Esophagus (tissue), 2 donors: ENCODE data around the gene TGFBI. TPM values are rescaled to one million over a fixed set of nuclear protein-coding genes. Genes with fewer than 3 reads are reported as not detected.

Experiments
- H3K27ac ChIP-seq, 2 donors: one replicate each; pipeline ENCODE4 v1.5.1; 2013; ENCODE audit warnings: low read depth in 2 of 2, mild to moderate bottlenecking in 2 of 2, inconsistent platforms in 1 of 2, low read length in 1 of 2, moderate library complexity in 1 of 2
- H3K27me3 ChIP-seq, 2 donors: one replicate each; pipeline ENCODE4 v1.6.1; 2013; ENCODE audit warnings: low read length in 2 of 2, control low read depth in 1 of 2, mild to moderate bottlenecking in 1 of 2; ENCODE audit not compliant: insufficient read depth in 2 of 2, control insufficient read depth in 1 of 2
- H3K36me3 ChIP-seq, 2 donors: one replicate each; pipeline ENCODE4 v1.6.1; 2013; ENCODE audit warnings: low read length in 1 of 2; ENCODE audit not compliant: control insufficient read depth in 2 of 2, insufficient read depth in 2 of 2
- H3K4me1 ChIP-seq, 2 donors: one replicate each; pipeline ENCODE4 v1.6.1; 2013; ENCODE audit warnings: low read length in 1 of 2; ENCODE audit not compliant: control insufficient read depth in 2 of 2, insufficient read depth in 2 of 2
- H3K4me3 ChIP-seq, 2 donors: one replicate each; pipeline ENCODE4 v1.5.1; 2013; ENCODE audit warnings: low read length in 2 of 2, mild to moderate bottlenecking in 2 of 2, low read depth in 1 of 2, moderate library complexity in 1 of 2
- H3K9me3 ChIP-seq, 2 donors: one replicate each; pipeline ENCODE4 v1.6.1; 2013; ENCODE audit warnings: mild to moderate bottlenecking in 2 of 2, low read depth in 1 of 2, low read length in 1 of 2, moderate library complexity in 1 of 2; ENCODE audit not compliant: control insufficient read depth in 2 of 2, insufficient read depth in 1 of 2
- WGBS, 2 donors: extraction: QIAGEN DNeasy Blood & Tissue Kit; methylation state at CpG; one replicate each; pipeline ENCODE4 v1.1.7; 2013; 5-methylcytosine and 5-hydroxymethylcytosine counted together
- polyA plus RNA-seq, 2 donors: library from polyadenylated mRNA; stranded (reverse); fragments of 200-250 nt; gene quantifications; one replicate each; pipeline ENCODE4 v1.2.3, GENCODE V29; 2013
- donor health status: healthy with polysubstance abuse.
- donor health status: Bipolar disorder and iron deficiency.

The TGFBI gene
- polyA plus RNA-seq, 2 donors, result 13.9 to 14.0 TPM

GRCh38 chr5:136087961-136088871 is 59.4 kb downstream of the TGFBI start:
- WGBS, 2 donors, result 42 to 45% methylated on average over 16 of the region's 16 CpGs

GRCh38 chr5:136089791-136090190 is 61.0 kb downstream of the TGFBI start:
- 52 to 66% methylated on average over 7 of the region's 7 CpGs for WGBS, 2 donors
- H3K27ac ChIP-seq, result no peak overlapping the region
- no peaks in the 10 kb centered on the region for H3K36me3 ChIP-seq
- no peak overlapping the region for H3K4me3 ChIP-seq
- H3K9me3 ChIP-seq, result no peaks in the 10 kb centered on the region
- no peaks in the 10 kb centered on the region for H3K27me3 ChIP-seq
- H3K4me1 ChIP-seq, result peaks cover 5% of the 10 kb centered on the region in 2 donors

More at GRCh38 chr5:136087961-136088871, 59.4 kb downstream of the TGFBI start:
- no peak overlapping the region for H3K4me3 ChIP-seq
- H3K27me3 ChIP-seq, result no peaks in the 10 kb centered on the region
- H3K27ac ChIP-seq, result peak overlapping the region; percentile 31 to 85
- H3K4me1 ChIP-seq, result peaks cover 5% of the 10 kb centered on the region in 2 donors
- no peaks in the 10 kb centered on the region for H3K36me3 ChIP-seq
- no peaks in the 10 kb centered on the region for H3K9me3 ChIP-seq

GRCh38 chr5:136090319-136090718 is 61.5 kb downstream of the TGFBI start:
- Histone ChIP-seq H3K27me3 (no peaks in the 10 kb centered on the region), H3K36me3 (no peaks in the 10 kb centered on the region), H3K4me3 (no peak overlapping the region), H3K4me1 (peaks cover 5% of the 10 kb centered on the region in 2 donors), H3K9me3 (no peaks in the 10 kb centered on the region), H3K27ac (no peak overlapping the region)
- whole genome bisulfite sequencing, 2 donors, result 90 to 94% methylated on average over 4 of the region's 4 CpGs

GRCh38 chr5:136094189-136094912 is 65.6 kb downstream of the TGFBI start:
- 70 to 75% methylated on average over 3 of the region's 3 CpGs for WGBS, 2 donors
- no peaks in the 10 kb centered on the region for H3K9me3 ChIP-seq

GRCh38 chr5:136094913-136095641 is 66.3 kb downstream of the TGFBI start:
- no peak overlapping the region for H3K4me3 ChIP-seq
- no peaks in the 10 kb centered on the region for H3K36me3 ChIP-seq
- no peaks in the 10 kb centered on the region for H3K9me3 ChIP-seq
- 73 to 80% methylated on average over 8 of the region's 8 CpGs for WGBS, 2 donors
- no peak overlapping the region for H3K27ac ChIP-seq
- H3K4me1 ChIP-seq, result peaks cover 0 to 3% of the 10 kb centered on the region in 2 donors
- H3K27me3 ChIP-seq, result no peaks in the 10 kb centered on the region

More at GRCh38 chr5:136094189-136094912, 65.6 kb downstream of the TGFBI start:
- peaks cover 0 to 3% of the 10 kb centered on the region in 2 donors for H3K4me1 ChIP-seq
- no peaks in the 10 kb centered on the region for H3K36me3 ChIP-seq
- no peaks in the 10 kb centered on the region for H3K27me3 ChIP-seq
- no peak overlapping the region for H3K4me3 ChIP-seq
- H3K27ac ChIP-seq, result no peak overlapping the region

GRCh38 chr5:136098176-136098575 is 69.4 kb downstream of the TGFBI start:
- H3K4me1 ChIP-seq, result peaks cover 0 to 3% of the 10 kb centered on the region in 2 donors
- 55 to 69% methylated on average over 4 of the region's 4 CpGs for WGBS, 2 donors
- H3K9me3 ChIP-seq, result no peaks in the 10 kb centered on the region
- H3K27ac ChIP-seq, result no peak overlapping the region
- no peak overlapping the region for H3K4me3 ChIP-seq
- H3K36me3 ChIP-seq, result no peaks in the 10 kb centered on the region
- no peaks in the 10 kb centered on the region for H3K27me3 ChIP-seq

- Histone ChIP-seq H3K4me3 (no peak overlapping the region), H3K4me1 (peaks cover 0 to 4% of the 10 kb centered on the region in 2 donors), H3K27ac (no peak overlapping the region), H3K27me3 (no peaks in the 10 kb centered on the region), H3K36me3 (no peaks in the 10 kb centered on the region), H3K9me3 (no peaks in the 10 kb centered on the region)
- WGBS, 2 donors, result 82 to 84% methylated on average over 3 of the region's 3 CpGs
These were observed 71.1 kb downstream of the TGFBI start for GRCh38 chr5:136099870-136100269.

GRCh38 chr5:136101884-136102283 is 73.1 kb downstream of the TGFBI start:
- Histone ChIP-seq H3K9me3 (no peaks in the 10 kb centered on the region), H3K27ac (no peak overlapping the region), H3K27me3 (no peaks in the 10 kb centered on the region), H3K4me1 (peaks cover 0 to 2% of the 10 kb centered on the region in 2 donors), H3K36me3 (no peaks in the 10 kb centered on the region), H3K4me3 (no peak overlapping the region)
- WGBS, 2 donors, result 94 to 96% methylated on average over 1 of the region's 1 CpG

- Histone ChIP-seq H3K27ac (no peak overlapping the region), H3K27me3 (no peaks in the 10 kb centered on the region), H3K9me3 (no peaks in the 10 kb centered on the region), H3K36me3 (no peaks in the 10 kb centered on the region), H3K4me1 (peaks cover 0 to 2% of the 10 kb centered on the region in 2 donors), H3K4me3 (no peak overlapping the region)
- WGBS, 2 donors, result 98 to 100% methylated on average over 1 of the region's 1 CpG
These were observed 74.3 kb downstream of the TGFBI start for GRCh38 chr5:136103118-136103517.
